Loucy (cell line): ENCODE results near the gene GIMAP7.
A peak's percentile ranks its signal among the peaks of the same experiment; 100 is the strongest.
"Not testable (repeated sequence)": the region's sequence is repeated elsewhere in the genome, so short reads cannot be mapped to it uniquely, and the experiment has no call there.

Experiments used
- H2AFZ ChIP-seq: fragments of 200-600 bp; sonication (generic); 2 replicates; pipeline ENCODE4 v1.6.0; 2016; ENCODE audit warnings: antibody characterized with exemption, mild to moderate bottlenecking, low read length, moderate library complexity
- H3F3A ChIP-seq: fragments of 200-600 bp; 2 replicates; pipeline ENCODE4 v1.6.0; 2016; ENCODE audit warnings: antibody characterized with exemption, low read depth, mild to moderate bottlenecking
- H3K27me3 ChIP-seq: fragments of 200-600 bp; sonication (generic); 2 replicates; pipeline ENCODE4 v1.6.1; 2014; ENCODE audit warnings: low read length, mild to moderate bottlenecking; ENCODE audit not compliant: insufficient read depth, poor library complexity, severe bottlenecking
- H3K36me3 ChIP-seq: fragments of 200-600 bp; sonication (generic); 2 replicates; pipeline ENCODE4 v1.6.1; 2016; ENCODE audit warnings: low read length; ENCODE audit not compliant: insufficient read depth
- H3K4me1 ChIP-seq: fragments of 200-600 bp; sonication (generic); 2 replicates; pipeline ENCODE4 v1.5.1; 2014; ENCODE audit warnings: low read length, mild to moderate bottlenecking; ENCODE audit not compliant: insufficient read depth, poor library complexity, severe bottlenecking
- H3K4me2 ChIP-seq: fragments of 200-600 bp; sonication (generic); 2 replicates; pipeline ENCODE4 v1.6.0; 2014; ENCODE audit warnings: antibody characterized with exemption, low read length, low read depth, mild to moderate bottlenecking; ENCODE audit not compliant: poor library complexity, severe bottlenecking
- H3K4me3 ChIP-seq: fragments of 200-600 bp; sonication (generic); 2 replicates; pipeline ENCODE4 v1.5.1; 2014; ENCODE audit warnings: low read length, mild to moderate bottlenecking, mixed read lengths; ENCODE audit not compliant: poor library complexity, severe bottlenecking
- H3K79me2 ChIP-seq: fragments of 200-600 bp; sonication (generic); 2 replicates; pipeline ENCODE4 v1.6.1; 2014; ENCODE audit warnings: low read length; ENCODE audit not compliant: insufficient read depth
- H3K9ac ChIP-seq: fragments of 200-600 bp; sonication (generic); 2 replicates; pipeline ENCODE4 v1.6.0; 2014; ENCODE audit warnings: mild to moderate bottlenecking, low read depth, low read length, moderate library complexity; ENCODE audit not compliant: poor library complexity, severe bottlenecking
- H3K9me2 ChIP-seq: fragments of 200-600 bp; sonication (generic); replicated peaks from 2 replicates; pipeline ENCODE4 v1.6.1; 2016; ENCODE audit warnings: low read depth, low read length, mixed read lengths
- H3K9me3 ChIP-seq: fragments of 200-600 bp; sonication (generic); 2 replicates; pipeline ENCODE4 v1.6.1; 2014; ENCODE audit warnings: mild to moderate bottlenecking, antibody characterized with exemption, low read length, low read depth; ENCODE audit not compliant: insufficient read depth
- H4K20me1 ChIP-seq: fragments of 200-600 bp; sonication (generic); 2 replicates; pipeline ENCODE4 v1.6.0; 2014; ENCODE audit warnings: antibody characterized with exemption, low read length, mild to moderate bottlenecking; ENCODE audit not compliant: insufficient read depth, poor library complexity, severe bottlenecking
- EZH2phosphoT487 ChIP-seq: fragments of 200-600 bp; IDR thresholded peaks from 2 replicates; pipeline ENCODE4 v1.6.1; 2018; ENCODE audit warnings: antibody characterized with exemption, mild to moderate bottlenecking, moderate library complexity, borderline replicate concordance
- TF ChIP-seq, protein P1 (sequence below): fragments of 200-600 bp; sonication (generic); conservative IDR thresholded peaks from 2 replicates; pipeline ENCODE4 v1.5.1; 2014; ENCODE audit warnings: mild to moderate bottlenecking, antibody characterized with exemption, low read length

The GIMAP7 gene

DNA sequence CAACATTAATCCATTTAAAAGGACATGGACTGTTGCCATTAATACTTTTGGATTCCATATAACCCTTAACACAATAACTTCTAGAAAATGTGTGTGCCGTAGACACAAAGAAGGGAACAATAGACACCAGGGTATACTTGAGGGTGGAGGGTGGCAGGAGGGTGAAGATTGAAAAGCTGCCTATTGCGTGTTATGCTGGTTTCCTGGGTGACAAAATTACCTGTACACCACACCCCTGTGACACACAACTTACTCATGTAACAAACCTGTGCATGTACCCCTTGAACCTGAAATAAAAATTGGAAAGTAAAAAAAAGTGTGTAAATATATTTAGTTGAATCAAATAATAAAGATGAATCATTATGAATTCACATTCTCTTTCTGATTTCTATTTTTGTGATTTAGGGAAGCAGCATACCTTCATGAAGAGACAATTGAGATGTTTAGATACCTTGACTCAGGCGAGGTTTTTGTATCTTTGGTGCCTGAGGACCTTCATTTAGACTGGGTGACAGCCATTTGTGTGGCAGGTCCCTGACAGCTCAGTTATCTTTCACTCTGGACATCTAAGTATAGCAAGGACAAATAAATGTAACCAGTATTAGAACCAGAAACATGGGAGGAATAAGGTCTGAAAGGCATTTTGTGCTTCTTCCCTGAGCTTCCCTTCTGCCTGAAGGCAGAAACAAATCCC, 35.5 kb upstream of the GIMAP7 start:
- H3F3A ChIP-seq, result 0 out of 2 replicates have a peak, but pooled peaks cover 2% of the 10 kb centered on the region
- no peak overlapping the region for H2AFZ ChIP-seq
- H3K4me1 ChIP-seq, result peaks cover 32% of the 10 kb centered on the region
- H3K4me2 ChIP-seq, result no peak overlapping the region
- TF ChIP-seq EZH2phosphoT487, result no peak
- TF ChIP-seq, protein P1, sequence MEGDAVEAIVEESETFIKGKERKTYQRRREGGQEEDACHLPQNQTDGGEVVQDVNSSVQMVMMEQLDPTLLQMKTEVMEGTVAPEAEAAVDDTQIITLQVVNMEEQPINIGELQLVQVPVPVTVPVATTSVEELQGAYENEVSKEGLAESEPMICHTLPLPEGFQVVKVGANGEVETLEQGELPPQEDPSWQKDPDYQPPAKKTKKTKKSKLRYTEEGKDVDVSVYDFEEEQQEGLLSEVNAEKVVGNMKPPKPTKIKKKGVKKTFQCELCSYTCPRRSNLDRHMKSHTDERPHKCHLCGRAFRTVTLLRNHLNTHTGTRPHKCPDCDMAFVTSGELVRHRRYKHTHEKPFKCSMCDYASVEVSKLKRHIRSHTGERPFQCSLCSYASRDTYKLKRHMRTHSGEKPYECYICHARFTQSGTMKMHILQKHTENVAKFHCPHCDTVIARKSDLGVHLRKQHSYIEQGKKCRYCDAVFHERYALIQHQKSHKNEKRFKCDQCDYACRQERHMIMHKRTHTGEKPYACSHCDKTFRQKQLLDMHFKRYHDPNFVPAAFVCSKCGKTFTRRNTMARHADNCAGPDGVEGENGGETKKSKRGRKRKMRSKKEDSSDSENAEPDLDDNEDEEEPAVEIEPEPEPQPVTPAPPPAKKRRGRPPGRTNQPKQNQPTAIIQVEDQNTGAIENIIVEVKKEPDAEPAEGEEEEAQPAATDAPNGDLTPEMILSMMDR, result no peak
- no peaks in the 10 kb centered on the region for H3K79me2 ChIP-seq
- no peaks in the 10 kb centered on the region for H3K27me3 ChIP-seq
- no peak overlapping the region for H3K4me3 ChIP-seq
- H3K36me3 ChIP-seq, result no peaks in the 10 kb centered on the region
- no peaks in the 10 kb centered on the region for H4K20me1 ChIP-seq
- H3K9me2 ChIP-seq, result no peaks in the 10 kb centered on the region
- H3K9me3 ChIP-seq, result no peaks in the 10 kb centered on the region
- H3K9ac ChIP-seq, result no peak overlapping the region

DNA sequence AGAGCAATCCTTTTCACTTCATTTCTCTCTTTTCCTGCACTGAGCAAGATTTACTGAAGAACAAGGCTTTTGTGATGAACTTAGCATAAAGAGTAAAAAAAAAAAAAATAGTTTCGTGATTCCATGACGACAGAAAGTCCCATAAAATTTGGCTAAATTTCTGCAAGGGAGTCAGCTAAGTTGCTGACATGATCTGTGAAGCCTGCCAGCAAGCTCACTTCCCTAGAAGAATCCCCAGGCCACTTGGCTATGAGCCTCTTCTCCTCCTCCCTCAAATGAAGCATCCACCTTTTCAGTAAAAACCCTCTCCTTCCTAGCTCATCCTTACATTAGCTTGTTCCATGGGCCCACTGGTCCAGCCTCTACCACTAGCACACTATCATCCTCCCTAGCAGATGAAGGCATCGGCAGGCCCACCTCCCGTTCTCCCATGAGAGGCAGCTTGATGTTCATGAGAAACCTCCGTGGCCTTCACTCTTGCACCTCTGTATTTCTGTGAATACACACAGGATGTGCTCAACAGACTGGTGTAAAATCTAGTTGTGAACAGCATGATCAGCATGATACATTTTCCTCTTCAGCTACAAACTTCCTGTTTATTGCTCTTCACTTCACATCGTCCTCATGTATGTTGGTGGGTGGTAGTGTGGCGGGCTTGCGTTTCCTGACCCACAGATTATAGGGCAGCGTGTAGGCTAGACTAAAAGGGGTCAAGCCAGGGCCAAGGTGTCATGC, 33.3 kb upstream of the GIMAP7 start:
- no peaks in the 10 kb centered on the region for H3K36me3 ChIP-seq
- H3K4me3 ChIP-seq, result no peak overlapping the region
- H4K20me1 ChIP-seq, result no peaks in the 10 kb centered on the region
- H3K9ac ChIP-seq, result no peak overlapping the region
- no peak overlapping the region for H3K4me2 ChIP-seq
- 0 out of 2 replicates have a peak, but pooled peaks cover 2% of the 10 kb centered on the region for H3F3A ChIP-seq
- no peak for TF ChIP-seq EZH2phosphoT487
- TF ChIP-seq, protein P1, result no peak
- no peaks in the 10 kb centered on the region for H3K79me2 ChIP-seq
- H3K4me1 ChIP-seq, result peaks cover 37% of the 10 kb centered on the region
- H3K9me2 ChIP-seq, result no peaks in the 10 kb centered on the region
- no peaks in the 10 kb centered on the region for H3K27me3 ChIP-seq
- H2AFZ ChIP-seq, result peak overlapping the region; percentile 63; the same call in 1 of the 2 replicates
- no peaks in the 10 kb centered on the region for H3K9me3 ChIP-seq

DNA sequence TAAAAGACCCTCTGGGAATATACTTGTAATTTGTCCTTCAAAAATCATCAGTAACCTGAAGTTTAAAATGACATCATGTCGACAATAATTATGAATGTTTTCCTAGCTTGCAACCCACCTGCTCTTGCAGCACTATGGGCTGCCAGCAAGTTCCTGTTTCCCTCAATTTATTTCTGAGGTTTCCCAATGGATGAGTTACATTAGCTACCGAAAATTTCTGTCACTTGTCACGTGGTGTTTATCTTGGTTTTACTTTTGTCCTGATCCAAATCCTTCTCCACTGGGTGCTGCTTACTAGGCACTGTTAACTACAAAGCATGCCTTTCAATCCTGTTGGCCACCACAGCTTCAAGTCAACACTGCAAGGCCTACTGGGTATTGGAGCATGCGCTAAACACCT, 32.8 kb upstream of the GIMAP7 start:
- H3K4me1 ChIP-seq, result peaks cover 37% of the 10 kb centered on the region
- H3K36me3 ChIP-seq, result no peaks in the 10 kb centered on the region
- H3K79me2 ChIP-seq, result no peaks in the 10 kb centered on the region
- H4K20me1 ChIP-seq, result no peaks in the 10 kb centered on the region
- TF ChIP-seq, protein P1, result no peak
- no peak for TF ChIP-seq EZH2phosphoT487
- no peaks in the 10 kb centered on the region for H3K27me3 ChIP-seq
- H3K9me2 ChIP-seq, result no peaks in the 10 kb centered on the region
- H3F3A ChIP-seq, result 0 out of 2 replicates have a peak, but pooled peaks cover 2% of the 10 kb centered on the region
- no peaks in the 10 kb centered on the region for H3K9me3 ChIP-seq
- no peak overlapping the region for H3K9ac ChIP-seq
- H2AFZ ChIP-seq, result peak overlapping the region; percentile 63; the same call in 1 of the 2 replicates
- no peak overlapping the region for H3K4me2 ChIP-seq
- no peak overlapping the region for H3K4me3 ChIP-seq

DNA sequence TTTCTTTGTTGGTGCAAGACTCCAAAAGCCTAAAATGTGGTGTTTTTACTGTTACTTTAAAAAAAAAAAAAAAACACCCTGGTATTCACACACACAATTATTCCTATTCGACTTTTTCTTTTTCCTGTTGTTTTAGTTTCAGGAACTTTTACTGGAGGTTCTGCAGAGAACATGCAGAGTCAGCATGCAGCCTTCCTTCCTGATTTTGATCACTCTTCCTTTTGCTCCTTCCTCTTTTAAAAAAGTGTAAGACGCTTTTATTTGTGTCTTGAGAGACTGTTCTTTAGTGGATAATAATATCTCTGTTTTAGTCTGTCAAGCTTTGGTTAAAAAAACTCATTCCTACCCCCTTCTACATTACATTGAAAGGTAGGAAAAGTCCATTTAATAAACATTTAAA, 31.2 kb upstream of the GIMAP7 start:
- not testable (repeated sequence) for H3F3A ChIP-seq, H3K9me3 ChIP-seq, H3K27me3 ChIP-seq, H3K79me2 ChIP-seq, H3K36me3 ChIP-seq, H4K20me1 ChIP-seq, H3K9me2 ChIP-seq
- Histone ChIP-seq H3K9ac (peak overlapping the region; percentile 51), H3K4me3 (peak overlapping the region; percentile 36), H2AFZ (peak overlapping the region; percentile 32; the same call in 1 of the 2 replicates), H3K4me1 (peaks cover 37% of the 10 kb centered on the region), H3K4me2 (peak overlapping the region; percentile 64)

DNA sequence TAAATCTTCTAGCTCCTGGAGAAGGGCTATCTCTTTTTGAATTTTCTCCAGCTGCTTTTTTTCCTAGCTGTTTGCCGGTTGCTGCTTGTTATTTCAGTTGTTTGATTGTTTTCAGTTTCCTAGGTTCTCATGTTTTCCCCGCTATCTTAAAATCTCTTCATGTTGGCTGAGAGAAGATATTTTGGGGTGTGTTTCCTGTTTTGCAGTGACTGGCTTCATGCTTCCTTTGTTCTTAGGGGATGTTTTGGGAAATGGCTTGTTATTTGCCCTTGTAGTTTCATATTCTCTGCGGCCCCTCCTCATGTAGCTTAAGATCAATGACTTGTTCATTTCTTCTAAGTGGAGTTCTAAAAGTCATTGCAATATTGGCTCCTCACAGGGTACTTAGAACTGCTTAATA, 30.6 kb upstream of the GIMAP7 start:
- Histone ChIP-seq H3K9ac (peak overlapping the region; percentile 51), H3K4me1 (peaks cover 37% of the 10 kb centered on the region), H2AFZ (peak overlapping the region; percentile 32; the same call in 1 of the 2 replicates), H3K4me2 (peak overlapping the region; percentile 64), H3K4me3 (peak overlapping the region; percentile 36)
- H3K27me3 ChIP-seq, H3K9me3 ChIP-seq, H3K9me2 ChIP-seq, H4K20me1 ChIP-seq, H3K36me3 ChIP-seq, H3K79me2 ChIP-seq, H3F3A ChIP-seq: not testable (repeated sequence)
